GM23338 (cell line): Measurements from ENCODE around the gene IGFBP4. TPM values are rescaled to one million over a fixed set of nuclear protein-coding genes. Genes with fewer than 3 reads are reported as not detected.

Experiments used
- ATAC-seq: fragments of 200-7000 bp; cut with Tn5 transposase; 3 replicates; pipeline ENCODE4 v1.9.1; 2020
- DNase-seq: peaks from one replicate; pipeline ENCODE4 v3.0.0-alpha.2; 2015; ENCODE audit warnings: low spot score
- H2AFZ ChIP-seq: fragments of 200-600 bp; sonication (generic); 2 replicates; pipeline ENCODE4 v1.8.0; 2016; ENCODE audit warnings: antibody characterized with exemption, mild to moderate bottlenecking, moderate library complexity
- H3F3A ChIP-seq: fragments of 200-600 bp; sonication (generic); replicated peaks from 2 replicates; pipeline ENCODE4 v1.8.0; 2017; ENCODE audit warnings: antibody characterized with exemption, mixed run types, low read depth
- H3K27ac ChIP-seq: fragments of 200-600 bp; sonication (generic); 2 replicates; pipeline ENCODE4 v1.6.1; 2016; ENCODE audit warnings: low read depth
- H3K27me3 ChIP-seq: fragments of 200-600 bp; sonication (generic); 2 replicates; pipeline ENCODE4 v1.8.0; 2016; ENCODE audit warnings: mild to moderate bottlenecking, mixed run types, moderate library complexity; ENCODE audit not compliant: insufficient read depth
- H3K36me3 ChIP-seq: fragments of 200-600 bp; sonication (generic); 2 replicates; pipeline ENCODE4 v1.8.0; 2016; ENCODE audit warnings: mild to moderate bottlenecking; ENCODE audit not compliant: insufficient read depth
- H3K4me1 ChIP-seq: fragments of 200-600 bp; sonication (generic); 2 replicates; pipeline ENCODE4 v1.8.0; 2016; ENCODE audit warnings: mild to moderate bottlenecking, moderate library complexity; ENCODE audit not compliant: insufficient read depth
- H3K4me2 ChIP-seq: fragments of 200-600 bp; sonication (generic); 2 replicates; pipeline ENCODE4 v1.7.1; 2017; ENCODE audit warnings: mixed run types
- H3K4me3 ChIP-seq: fragments of 200-600 bp; sonication (generic); 2 replicates; pipeline ENCODE4 v1.6.1; 2016; ENCODE audit warnings: mixed run types
- H3K79me2 ChIP-seq: fragments of 200-600 bp; sonication (generic); replicated peaks from 2 replicates; pipeline ENCODE4 v1.8.0; 2017; ENCODE audit warnings: mild to moderate bottlenecking; ENCODE audit not compliant: insufficient read depth
- H3K9me2 ChIP-seq: fragments of 200-600 bp; sonication (generic); 2 replicates; pipeline ENCODE4 v1.8.0; 2017; ENCODE audit not compliant: insufficient read depth
- H4K20me1 ChIP-seq: fragments of 200-600 bp; sonication (generic); replicated peaks from 2 replicates; pipeline ENCODE4 v1.8.0; 2017; ENCODE audit warnings: mild to moderate bottlenecking; ENCODE audit not compliant: insufficient read depth
- H3K27ac Mint-ChIP-seq: 2 replicates; pipeline ENCODE4 v1.8.0; 2020; ENCODE audit warnings: inconsistent platforms, mild to moderate bottlenecking, moderate library complexity, mixed read lengths
- H3K27me3 Mint-ChIP-seq: 3 replicates; pipeline ENCODE4 v1.8.0; 2022; ENCODE audit warnings: low read depth, mild to moderate bottlenecking, moderate library complexity, mixed read lengths, inconsistent platforms; ENCODE audit not compliant: insufficient read depth, poor library complexity
- H3K36me3 Mint-ChIP-seq: 3 replicates; pipeline ENCODE4 v1.8.0; 2021; ENCODE audit warnings: low read depth, mild to moderate bottlenecking, inconsistent platforms, moderate library complexity, mixed read lengths
- H3K4me1 Mint-ChIP-seq: 3 replicates; pipeline ENCODE4 v1.8.0; 2020; ENCODE audit warnings: mild to moderate bottlenecking, inconsistent platforms, mixed read lengths
- H3K4me3 Mint-ChIP-seq: 3 replicates; pipeline ENCODE4 v1.8.0; 2021; ENCODE audit warnings: moderate library complexity, mild to moderate bottlenecking, inconsistent platforms, mixed read lengths
- H3K9me3 Mint-ChIP-seq: 3 replicates; pipeline ENCODE4 v1.8.0; 2020; ENCODE audit warnings: moderate library complexity, mild to moderate bottlenecking, inconsistent platforms, mixed read lengths
- CTCF ChIP-seq, 2 experiments: fragments of 200-600 bp in 1 of 2; sonication (generic) in 1 of 2; conservative IDR thresholded peaks; 2 replicates each; pipeline versions ENCODE4 v1.5.1 to v1.6.1; 2016 to 2017; ENCODE audit warnings: antibody characterized with exemption in 2 of 2, low read depth in 2 of 2, mild to moderate bottlenecking in 2 of 2, moderate library complexity in 1 of 2
- EZH2phosphoT487 ChIP-seq: fragments of 200-600 bp; sonication (generic); IDR thresholded peaks from one replicate; pipeline ENCODE4 v1.8.1; 2018; ENCODE audit warnings: antibody characterized with exemption; ENCODE audit not compliant: unreplicated experiment
- polyA plus RNA-seq: library from polyadenylated mRNA; unstranded; fragments of >200 nt; fragmentation: Nextera tagmentation; extraction: Ambion mirVana; gene quantifications from 2 replicates; pipeline ENCODE4 v1.2.1, GENCODE V29; 2016
- total RNA-seq: library from RNA; depleted of rRNA; stranded (reverse); fragments of >200 nt; shearing (Covaris generic); gene quantifications from 2 replicates; pipeline ENCODE4 v1.2.3, GENCODE V29; 2014
- TF ChIP-seq, protein P1 (sequence below): IDR thresholded peaks from one replicate; pipeline ENCODE4 v1.6.1; 2018; ENCODE audit warnings: antibody characterized with exemption; ENCODE audit not compliant: unreplicated experiment
- TF ChIP-seq, protein P2 (sequence below): fragments of 250-450 bp; sonication (Bioruptor Pico); IDR thresholded peaks from 2 replicates; pipeline ENCODE4 v1.5.0; 2020; ENCODE audit warnings: mild to moderate bottlenecking, moderate library complexity

The IGFBP4 gene
- total and polyA plus RNA-seq, 2 experiments from 2014 or later: 38.7 to 78.9 TPM

DNA sequence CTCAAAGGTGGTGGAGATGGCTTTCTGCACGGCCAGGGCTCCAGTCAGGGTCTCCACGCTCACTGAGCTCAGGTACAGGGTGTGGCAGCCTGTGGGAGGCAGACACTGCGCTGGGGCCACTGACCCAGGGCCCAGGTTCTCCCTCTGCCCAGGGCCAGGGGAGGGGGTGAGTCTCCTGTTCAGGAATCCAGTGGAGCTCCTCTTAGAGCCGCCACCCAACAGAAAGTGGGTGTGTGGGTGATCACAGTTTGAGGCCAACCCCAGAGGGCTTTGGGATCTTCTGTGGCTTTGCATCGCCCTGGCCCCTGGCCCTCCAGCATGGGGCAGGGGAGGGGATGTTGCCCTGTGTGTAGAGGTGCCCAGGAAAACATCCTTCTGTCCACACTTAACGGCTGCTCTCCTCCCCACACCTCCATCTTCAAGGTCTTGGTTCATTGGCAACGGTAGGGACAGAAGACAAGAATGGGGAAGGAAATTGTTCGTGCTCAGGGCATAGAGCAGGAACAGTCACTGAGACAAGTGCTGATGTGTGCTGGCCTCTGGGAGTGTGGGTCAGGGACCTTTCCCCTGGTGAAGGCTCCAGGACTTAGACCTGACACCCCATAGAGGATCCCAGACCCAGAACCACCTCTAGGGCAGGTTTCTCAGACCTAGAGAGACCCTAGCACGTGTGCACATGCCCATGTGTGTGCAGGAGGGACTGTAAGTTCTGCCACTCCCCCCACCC lies 36.7 kb downstream of the IGFBP4 start:
- peaks cover 3% of the 10 kb centered on the region; the same call in 1 of the 3 replicates for H3K36me3 Mint-ChIP-seq
- Histone ChIP-seq H3K36me3 (no peaks in the 10 kb centered on the region), H3K27me3 (no peaks in the 10 kb centered on the region), H3K4me2 (no peak overlapping the region), H3K9me2 (no peaks in the 10 kb centered on the region), H3K4me3 (no peak overlapping the region), H3K79me2 (no peaks in the 10 kb centered on the region), H2AFZ (no peak overlapping the region), H3F3A (no peaks in the 10 kb centered on the region), H4K20me1 (no peaks in the 10 kb centered on the region), H3K4me1 (peaks cover 25% of the 10 kb centered on the region), H3K27ac (no peak overlapping the region)
- H3K27ac Mint-ChIP-seq: no peak overlapping the region
- H3K4me3 Mint-ChIP-seq: no peak overlapping the region
- H3K27me3 Mint-ChIP-seq: peaks cover 17% of the 10 kb centered on the region
- H3K9me3 Mint-ChIP-seq: peaks cover 5% of the 10 kb centered on the region
- H3K4me1 Mint-ChIP-seq: peaks cover 36% of the 10 kb centered on the region
- ATAC-seq: no peak
- no peak for DNase-seq
- TF ChIP-seq, protein P1, sequence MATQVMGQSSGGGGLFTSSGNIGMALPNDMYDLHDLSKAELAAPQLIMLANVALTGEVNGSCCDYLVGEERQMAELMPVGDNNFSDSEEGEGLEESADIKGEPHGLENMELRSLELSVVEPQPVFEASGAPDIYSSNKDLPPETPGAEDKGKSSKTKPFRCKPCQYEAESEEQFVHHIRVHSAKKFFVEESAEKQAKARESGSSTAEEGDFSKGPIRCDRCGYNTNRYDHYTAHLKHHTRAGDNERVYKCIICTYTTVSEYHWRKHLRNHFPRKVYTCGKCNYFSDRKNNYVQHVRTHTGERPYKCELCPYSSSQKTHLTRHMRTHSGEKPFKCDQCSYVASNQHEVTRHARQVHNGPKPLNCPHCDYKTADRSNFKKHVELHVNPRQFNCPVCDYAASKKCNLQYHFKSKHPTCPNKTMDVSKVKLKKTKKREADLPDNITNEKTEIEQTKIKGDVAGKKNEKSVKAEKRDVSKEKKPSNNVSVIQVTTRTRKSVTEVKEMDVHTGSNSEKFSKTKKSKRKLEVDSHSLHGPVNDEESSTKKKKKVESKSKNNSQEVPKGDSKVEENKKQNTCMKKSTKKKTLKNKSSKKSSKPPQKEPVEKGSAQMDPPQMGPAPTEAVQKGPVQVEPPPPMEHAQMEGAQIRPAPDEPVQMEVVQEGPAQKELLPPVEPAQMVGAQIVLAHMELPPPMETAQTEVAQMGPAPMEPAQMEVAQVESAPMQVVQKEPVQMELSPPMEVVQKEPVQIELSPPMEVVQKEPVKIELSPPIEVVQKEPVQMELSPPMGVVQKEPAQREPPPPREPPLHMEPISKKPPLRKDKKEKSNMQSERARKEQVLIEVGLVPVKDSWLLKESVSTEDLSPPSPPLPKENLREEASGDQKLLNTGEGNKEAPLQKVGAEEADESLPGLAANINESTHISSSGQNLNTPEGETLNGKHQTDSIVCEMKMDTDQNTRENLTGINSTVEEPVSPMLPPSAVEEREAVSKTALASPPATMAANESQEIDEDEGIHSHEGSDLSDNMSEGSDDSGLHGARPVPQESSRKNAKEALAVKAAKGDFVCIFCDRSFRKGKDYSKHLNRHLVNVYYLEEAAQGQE: no peak
- TF ChIP-seq EZH2phosphoT487 (no peak), CTCF (conservative IDR thresholded peaks at IDR 0.05; ENCODE audit: low read depth in 2 of 2) (no peak)
- TF ChIP-seq, protein P2, sequence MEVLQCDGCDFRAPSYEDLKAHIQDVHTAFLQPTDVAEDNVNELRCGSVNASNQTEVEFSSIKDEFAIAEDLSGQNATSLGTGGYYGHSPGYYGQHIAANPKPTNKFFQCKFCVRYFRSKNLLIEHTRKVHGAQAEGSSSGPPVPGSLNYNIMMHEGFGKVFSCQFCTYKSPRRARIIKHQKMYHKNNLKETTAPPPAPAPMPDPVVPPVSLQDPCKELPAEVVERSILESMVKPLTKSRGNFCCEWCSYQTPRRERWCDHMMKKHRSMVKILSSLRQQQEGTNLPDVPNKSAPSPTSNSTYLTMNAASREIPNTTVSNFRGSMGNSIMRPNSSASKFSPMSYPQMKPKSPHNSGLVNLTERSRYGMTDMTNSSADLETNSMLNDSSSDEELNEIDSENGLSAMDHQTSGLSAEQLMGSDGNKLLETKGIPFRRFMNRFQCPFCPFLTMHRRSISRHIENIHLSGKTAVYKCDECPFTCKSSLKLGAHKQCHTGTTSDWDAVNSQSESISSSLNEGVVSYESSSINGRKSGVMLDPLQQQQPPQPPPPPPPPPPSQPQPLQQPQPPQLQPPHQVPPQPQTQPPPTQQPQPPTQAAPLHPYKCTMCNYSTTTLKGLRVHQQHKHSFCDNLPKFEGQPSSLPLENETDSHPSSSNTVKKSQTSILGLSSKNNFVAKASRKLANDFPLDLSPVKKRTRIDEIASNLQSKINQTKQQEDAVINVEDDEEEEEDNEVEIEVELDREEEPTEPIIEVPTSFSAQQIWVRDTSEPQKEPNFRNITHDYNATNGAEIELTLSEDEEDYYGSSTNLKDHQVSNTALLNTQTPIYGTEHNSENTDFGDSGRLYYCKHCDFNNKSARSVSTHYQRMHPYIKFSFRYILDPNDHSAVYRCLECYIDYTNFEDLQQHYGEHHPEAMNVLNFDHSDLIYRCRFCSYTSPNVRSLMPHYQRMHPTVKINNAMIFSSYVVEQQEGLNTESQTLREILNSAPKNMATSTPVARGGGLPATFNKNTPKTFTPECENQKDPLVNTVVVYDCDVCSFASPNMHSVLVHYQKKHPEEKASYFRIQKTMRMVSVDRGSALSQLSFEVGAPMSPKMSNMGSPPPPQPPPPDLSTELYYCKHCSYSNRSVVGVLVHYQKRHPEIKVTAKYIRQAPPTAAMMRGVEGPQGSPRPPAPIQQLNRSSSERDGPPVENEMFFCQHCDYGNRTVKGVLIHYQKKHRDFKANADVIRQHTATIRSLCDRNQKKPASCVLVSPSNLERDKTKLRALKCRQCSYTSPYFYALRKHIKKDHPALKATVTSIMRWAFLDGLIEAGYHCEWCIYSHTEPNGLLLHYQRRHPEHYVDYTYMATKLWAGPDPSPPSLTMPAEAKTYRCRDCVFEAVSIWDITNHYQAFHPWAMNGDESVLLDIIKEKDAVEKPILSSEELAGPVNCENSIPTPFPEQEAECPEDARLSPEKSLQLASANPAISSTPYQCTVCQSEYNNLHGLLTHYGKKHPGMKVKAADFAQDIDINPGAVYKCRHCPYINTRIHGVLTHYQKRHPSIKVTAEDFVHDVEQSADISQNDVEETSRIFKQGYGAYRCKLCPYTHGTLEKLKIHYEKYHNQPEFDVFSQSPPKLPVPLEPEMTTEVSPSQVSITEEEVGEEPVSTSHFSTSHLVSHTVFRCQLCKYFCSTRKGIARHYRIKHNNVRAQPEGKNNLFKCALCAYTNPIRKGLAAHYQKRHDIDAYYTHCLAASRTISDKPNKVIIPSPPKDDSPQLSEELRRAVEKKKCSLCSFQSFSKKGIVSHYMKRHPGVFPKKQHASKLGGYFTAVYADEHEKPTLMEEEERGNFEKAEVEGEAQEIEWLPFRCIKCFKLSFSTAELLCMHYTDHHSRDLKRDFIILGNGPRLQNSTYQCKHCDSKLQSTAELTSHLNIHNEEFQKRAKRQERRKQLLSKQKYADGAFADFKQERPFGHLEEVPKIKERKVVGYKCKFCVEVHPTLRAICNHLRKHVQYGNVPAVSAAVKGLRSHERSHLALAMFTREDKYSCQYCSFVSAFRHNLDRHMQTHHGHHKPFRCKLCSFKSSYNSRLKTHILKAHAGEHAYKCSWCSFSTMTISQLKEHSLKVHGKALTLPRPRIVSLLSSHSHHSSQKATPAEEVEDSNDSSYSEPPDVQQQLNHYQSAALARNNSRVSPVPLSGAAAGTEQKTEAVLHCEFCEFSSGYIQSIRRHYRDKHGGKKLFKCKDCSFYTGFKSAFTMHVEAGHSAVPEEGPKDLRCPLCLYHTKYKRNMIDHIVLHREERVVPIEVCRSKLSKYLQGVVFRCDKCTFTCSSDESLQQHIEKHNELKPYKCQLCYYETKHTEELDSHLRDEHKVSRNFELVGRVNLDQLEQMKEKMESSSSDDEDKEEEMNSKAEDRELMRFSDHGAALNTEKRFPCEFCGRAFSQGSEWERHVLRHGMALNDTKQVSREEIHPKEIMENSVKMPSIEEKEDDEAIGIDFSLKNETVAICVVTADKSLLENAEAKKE: no peak
